NCI-H2029 treated with DMSO at 0.1 percent for 48 hours (cell line): ENCODE measurements around the gene ADGRF1.

Experiments used
- DNase-seq: peaks from one replicate; lab custom pipeline; 2025; lab: John Stamatoyannopoulos, UW

ADGRF1 gene

DNA sequence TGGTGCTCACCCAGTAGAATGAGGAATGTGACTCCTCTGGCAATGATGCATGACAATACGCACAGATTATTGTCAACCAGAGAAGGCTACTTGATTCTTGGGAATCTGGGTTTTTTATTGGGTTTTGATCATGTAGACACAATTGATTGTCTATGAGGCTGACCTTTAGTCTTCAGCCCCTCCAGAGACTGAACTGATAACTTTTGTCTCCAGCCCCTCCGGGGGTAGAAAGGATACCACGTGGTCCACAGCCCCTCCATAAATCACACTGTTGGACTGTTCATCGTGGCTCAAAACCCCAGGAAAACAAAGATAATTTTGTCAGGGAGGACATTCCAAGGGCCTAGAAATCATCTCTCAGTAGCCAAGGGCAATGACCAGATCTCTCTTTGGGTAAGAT, 62.9 kb downstream of the ADGRF1 start:
- no peak for DNase-seq

DNA sequence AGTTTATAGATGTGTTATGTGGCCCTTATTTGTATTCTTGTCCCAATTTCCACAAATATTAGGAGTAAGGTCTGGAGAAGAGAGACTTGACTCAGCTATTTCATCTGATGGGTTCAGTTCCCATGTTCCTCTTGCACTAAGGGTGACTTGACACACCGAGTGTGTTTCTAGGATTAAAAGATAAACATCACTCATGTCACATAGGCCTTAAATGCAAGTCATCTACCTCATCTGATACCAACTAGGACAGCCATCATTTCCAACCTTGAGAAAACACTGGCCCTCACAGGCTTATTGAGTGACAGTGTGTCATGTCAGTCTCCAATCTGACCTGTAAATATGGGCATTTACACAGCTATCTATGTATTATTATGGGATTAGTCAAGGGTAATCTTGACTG, 67.3 kb downstream of the ADGRF1 start:
- no peak for DNase-seq

DNA sequence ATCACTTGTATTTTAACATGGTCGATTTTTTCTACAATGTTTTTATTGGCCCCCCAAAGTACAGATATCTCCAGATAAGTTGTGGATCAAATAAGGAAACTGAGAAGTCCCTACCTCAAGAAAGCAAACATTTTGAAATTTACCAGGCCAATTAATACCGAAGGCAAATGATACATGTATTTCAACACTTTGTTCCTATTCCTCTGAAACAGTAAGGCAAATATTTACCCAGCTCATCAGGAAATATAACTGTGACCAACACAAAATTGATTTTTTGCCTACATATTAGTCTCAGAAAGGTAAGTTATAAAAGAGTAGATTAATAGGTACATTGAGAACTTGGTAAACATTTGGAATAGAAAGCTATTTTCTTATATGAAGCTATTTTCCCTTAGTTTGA, 69.1 kb downstream of the ADGRF1 start:
- no peak for DNase-seq

DNA sequence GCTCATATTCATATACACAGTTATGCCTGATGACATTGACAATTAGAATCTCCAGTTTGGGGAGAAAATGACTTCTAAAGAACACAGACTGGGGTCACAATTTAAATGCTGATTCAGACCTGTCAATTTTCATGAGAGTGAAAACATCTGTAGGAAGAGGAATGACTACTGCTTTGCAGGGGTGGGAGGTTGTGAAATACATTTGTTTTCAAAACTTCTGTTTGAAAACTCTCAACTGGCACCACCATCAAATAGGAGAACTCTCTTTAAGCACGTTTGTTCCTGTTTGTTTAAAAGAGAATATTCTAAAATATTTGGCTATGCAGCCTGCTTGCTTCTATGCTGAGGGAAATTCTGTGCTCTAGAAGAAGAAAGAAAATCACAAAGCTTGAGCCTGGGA, 69.6 kb downstream of the ADGRF1 start:
- no peak for DNase-seq

DNA sequence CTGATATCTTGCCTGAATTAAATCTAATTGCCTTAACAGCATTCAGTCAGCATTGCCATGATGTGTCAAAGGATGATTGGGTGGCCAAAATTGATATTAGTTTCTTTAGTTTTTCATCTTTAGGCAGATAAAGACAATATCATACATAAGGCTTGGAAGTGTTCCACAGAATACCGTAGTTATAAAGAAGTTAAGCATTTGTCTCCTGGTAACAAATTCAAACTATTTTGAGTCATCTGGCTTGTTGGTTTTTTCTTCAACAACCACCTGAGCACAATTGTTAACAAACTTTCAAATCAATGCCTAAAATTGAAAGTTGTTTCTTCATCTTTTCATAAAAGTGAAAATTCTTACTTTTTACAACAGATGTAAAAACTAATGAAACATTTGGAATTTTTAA, 72.9 kb downstream of the ADGRF1 start:
- DNase-seq = no peak

DNA sequence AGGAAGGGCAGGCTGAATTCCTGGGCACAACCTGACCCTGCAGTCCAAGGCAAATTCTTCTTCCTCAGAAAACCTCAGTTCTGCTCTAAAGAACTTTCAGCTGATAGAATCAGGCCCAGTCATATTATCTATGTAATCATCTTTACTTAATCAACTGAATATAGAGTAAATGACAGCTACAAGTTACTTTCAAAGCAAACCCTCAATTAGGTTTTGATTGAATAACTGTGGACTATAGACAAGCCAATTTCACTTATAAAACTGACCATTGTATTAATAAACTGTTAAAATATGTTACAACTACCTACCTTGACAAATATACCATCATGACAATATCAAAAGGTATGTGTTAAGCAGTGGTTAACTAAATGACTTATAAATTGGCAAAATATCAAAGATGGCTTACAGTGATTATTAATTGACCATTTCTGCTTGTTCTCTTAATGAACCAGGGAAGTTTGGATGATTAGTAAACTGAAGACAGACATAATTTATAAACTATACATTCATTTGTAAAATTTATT, 74.2 kb downstream of the ADGRF1 start:
- no peak for DNase-seq

DNA sequence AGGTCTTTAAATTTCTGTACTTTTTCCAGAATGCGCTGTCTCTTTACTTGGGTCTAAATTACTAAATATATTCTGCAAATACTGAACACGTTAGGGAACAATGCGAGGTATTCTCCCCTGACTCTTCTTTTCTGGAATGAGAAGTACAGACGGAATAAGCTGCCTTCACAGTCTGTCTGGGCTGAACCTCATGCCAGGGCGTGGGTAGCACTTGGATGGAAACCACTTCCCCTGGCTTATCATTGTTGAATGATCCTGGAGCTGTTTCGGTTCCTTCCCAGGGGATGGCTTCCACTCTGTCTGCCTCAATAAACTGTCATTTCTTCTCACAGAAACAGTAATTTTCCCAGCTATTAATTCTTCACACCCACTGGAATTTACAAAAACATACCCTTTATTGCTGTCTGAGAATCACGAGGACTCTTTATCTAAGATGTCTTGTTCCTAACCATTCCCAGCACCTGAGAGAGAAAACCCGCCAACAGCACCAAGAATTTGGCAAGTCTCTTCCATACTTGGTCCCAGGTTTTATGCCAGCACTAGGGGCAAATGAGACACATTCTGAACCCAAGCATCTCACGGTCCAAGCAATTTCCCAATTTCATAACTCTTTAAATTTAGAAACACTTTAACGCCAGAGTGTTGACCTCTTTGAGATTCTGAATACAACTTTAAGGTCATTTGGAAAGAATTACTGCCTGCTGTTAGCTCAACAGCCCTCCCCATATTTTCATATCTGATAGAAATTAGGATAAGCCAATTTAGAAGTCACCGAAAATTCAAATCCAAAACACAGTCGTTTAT, 77.2 kb downstream of the ADGRF1 start:
- DNase-seq = no peak

DNA sequence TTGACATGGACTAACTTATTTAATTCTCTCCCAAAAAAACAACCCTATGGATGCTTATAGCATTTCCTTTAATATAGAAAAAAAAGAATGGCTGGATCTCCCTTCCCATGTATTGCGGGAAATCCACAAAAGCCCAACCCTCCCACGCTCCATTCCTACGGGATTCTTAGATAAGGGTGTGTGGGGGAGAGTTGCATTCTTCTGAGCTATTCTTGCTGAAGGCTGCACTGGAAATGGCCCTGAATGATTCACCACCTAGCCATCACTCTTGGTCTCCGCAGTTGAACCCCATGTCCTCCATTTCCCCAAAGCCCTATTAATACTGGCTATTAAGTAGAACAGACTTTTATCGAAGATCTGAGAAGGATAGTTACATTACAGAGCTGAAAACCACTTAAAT, 78.5 kb downstream of the ADGRF1 start:
- no peak for DNase-seq

DNA sequence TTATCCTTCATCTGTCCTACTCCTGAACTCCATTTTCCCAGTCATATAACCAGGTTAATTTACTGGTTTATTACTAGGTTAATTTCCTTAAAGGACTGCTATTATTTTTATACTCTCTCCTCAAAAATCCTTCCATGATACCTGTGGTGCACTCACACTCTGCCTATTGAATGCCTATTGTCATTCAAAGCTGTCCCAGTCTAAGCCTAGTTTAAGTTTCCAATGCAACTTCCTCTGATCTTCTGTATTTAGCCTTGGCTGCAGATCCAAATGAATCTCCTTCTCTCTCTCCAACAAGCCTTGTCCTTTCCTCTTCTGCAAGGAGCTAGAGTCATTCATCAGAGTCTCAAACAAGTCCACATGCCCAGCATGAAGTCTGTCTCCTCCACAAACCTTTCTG, 79.1 kb downstream of the ADGRF1 start:
- no peak for DNase-seq

DNA sequence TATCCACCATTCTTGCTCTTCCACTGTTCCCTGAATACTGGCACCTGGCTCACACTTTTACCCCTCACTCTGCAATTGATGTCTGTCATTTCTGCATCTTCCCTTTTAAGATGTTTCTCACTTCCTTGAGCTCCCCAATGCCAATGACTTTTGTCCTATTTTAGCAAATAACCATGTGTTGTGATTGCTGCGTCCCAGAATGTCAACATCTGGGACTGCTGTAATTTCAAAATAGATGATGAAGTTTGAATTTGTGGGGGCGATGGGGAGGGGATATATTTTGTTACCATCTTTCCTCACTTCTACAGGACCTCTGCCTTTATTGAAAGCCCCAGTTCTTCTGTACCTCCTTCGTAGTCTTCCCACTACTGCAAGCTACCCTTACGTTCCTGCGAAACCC, 80.4 kb downstream of the ADGRF1 start:
- DNase-seq = no peak

DNA sequence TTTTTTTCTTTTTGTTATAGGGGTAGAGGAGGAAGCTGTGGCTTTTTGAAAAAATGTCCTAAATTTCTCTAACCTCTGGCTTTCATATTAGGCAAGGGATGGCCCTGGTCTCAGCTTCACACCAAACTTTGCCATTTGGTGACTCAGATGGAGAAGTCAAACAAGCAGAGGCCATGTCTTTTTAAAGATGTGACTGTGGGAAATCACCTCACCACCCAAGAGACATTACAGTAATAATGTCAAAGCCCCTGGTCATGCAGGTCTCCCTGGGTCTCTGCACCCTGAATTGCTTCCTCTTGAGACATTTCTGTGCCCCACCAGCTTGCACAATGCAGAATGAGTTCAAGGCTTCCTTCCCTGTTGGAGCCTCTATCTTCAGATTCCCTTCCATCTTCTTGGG, 80.9 kb downstream of the ADGRF1 start:
- DNase-seq = no peak

DNA sequence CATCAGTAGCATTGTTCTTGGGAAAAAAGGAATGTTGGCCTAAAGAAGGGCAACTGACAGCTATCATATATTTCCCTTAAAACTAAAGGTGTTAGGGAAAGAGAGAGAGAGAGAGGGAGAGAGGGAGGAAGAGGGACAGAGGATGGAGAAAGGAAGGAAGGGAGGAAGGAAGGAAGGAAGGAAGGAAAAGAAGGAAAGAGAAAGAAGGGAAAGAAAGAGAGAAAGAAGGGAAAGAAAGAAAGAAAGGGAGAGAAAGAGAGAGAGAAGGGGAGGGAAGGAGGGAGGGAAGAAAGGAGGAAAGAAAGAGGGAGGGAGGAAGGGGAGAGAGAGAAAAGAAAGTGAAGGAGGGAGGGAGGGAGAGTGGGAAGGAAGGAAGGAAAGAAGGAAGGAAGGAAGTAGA, 82.7 kb downstream of the ADGRF1 start:
- no peak for DNase-seq

DNA sequence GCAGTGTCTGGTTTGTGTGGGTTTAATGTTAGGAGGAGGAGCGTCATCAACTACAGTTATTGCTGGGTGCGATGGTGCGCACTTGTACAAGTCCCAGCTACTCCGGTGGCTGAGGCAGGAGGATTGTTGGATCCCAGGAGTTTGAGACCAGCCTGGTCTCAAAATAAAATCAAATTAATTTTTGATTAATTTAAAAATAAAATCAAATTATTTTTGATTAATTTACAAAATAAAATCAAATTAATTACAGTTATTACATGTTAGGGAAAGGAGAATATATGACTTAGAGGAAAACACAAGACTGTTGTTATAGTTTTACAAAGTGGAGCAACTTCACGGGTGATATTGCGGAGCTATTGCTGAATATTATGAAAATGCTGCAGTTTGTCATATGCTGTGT, 85.7 kb downstream of the ADGRF1 start:
- DNase-seq = no peak

DNA sequence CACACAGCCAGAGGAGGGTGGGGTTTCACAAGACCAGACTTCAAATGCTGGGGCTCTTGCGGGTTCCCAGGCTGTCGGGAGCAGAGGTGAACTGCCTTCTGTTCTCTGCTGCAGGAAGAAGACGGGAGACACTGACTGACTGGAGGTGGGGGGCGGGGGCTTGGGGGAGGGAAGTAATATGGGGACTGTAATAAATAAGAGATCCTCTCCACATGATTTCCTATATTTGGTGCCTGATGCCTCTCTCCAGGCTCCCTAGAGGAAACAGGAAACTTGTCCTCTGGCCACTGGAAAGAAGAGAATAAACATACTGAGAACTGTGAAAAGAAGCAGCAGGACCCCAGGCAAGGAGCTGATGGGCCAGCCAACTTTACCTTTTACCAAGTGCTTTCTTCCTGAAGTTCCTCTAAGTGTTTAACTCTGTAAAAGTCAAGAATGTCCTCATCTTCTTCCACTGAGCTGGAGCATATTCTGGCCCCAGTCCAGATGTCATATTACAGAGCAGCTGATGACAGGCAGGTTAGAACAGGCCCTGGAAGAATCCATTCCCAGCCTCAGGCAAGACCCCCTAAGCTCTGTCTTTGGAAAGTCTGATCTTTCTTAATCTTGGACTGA, 87.2 kb downstream of the ADGRF1 start:
- DNase-seq = peak; percentile 15

DNA sequence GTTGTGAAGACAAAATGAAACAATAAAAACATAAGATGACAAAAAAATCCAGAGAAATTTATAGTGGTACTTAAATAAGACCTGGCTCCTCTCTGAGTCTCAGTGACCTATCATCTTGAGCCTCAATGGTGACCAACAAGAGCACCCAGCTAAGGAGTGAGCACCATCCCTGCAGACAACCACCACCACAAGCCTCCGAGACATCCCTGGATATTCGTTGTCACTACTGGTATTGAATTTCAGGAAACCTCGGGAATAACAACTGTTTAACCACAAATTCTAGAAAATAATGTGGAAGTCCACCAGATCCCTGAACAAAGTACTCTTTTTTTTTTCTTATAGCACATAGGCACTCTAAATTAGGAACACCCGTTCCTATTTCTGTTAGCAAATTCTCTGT, 88.2 kb downstream of the ADGRF1 start:
- DNase-seq = no peak

DNA sequence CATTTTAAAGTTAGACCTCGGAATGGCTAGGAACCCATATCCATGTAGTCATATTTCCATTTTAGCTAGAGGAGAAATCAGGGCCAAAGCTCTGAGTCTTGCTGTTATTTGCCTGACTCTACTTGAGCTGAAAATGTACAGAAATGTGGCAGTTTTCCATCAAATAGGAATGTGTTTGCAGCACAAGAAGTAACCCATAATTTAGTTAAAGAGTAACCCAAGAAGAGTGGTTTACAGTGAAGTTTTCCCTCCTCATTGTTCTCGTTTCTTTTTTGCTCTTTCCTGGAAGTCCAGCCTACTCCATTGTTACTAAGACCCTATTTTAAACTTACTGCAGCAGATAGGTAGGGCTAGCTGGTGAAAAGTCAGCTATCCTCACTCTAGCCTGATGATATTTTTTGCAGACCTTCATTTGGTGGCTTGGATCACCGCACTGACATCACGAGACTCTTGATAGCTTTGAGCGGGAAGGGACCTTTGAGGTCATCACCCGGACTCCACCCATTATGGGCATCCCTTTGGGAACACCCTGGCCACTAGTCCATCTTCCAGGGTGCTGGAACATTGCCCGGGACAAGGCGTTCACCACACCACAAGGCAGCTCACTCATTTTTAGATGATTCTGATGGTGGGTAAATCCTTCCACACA, 92.4 kb downstream of the ADGRF1 start:
- DNase-seq = no peak

DNA sequence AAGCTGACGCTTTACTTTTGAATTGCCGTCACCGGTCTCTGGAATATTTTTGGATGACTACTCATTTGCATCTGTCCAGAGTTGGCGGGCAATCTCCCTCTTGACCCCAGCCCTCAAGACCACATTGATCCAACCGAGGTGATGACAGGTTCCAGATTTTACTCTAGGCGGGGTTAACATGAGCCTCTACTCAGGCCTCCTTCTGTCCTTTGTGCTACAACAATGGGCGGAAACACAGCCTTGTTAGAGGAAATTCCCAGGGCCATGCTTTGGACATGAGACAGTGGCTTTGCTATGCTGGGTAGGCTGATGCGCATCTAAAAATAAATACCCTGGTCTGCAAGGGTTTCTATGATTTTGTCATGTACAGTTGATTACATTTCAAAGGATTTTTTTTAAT, 93.4 kb downstream of the ADGRF1 start:
- no peak for DNase-seq
